IMR-90 (cell line): ENCODE data around the gene LMAN2. TPM values are rescaled to one million over a fixed set of nuclear protein-coding genes. Genes with fewer than 3 reads are reported as not detected.

Experiments
- ATAC-seq: fragments of 200-7000 bp; cut with Tn5 transposase; 2 replicates; pipeline ENCODE4 v1.9.1; 2020; ENCODE audit warnings: low read depth, mild to moderate bottlenecking, moderate library complexity
- BruUV-seq: library from RNA; stranded (reverse); fragments of 400-500 nt; replicated peaks from 2 replicates; lab custom pipeline; 2021; lab: Mats Ljungman, UMichigan
- CTCF ChIA-PET: fragments of 300-600 bp; formaldehyde crosslinking; extraction: SDS; loops from one replicate; lab custom pipeline; 2021; ENCODE audit warnings: antibody characterized with exemption; lab: Yijun Ruan, JAX
- POLR2A ChIA-PET: fragments of 300-600 bp; sonication (Branson Sonifier 250); formaldehyde crosslinking; loops from one replicate; lab custom pipeline; 2022; ENCODE audit warnings: antibody characterized with exemption; ENCODE audit not compliant: unreplicated experiment; lab: Charles Lee
- DNase-seq: peaks from one replicate; pipeline ENCODE4 v3.0.0; 2013
- H2AFZ ChIP-seq: replicated peaks from 2 replicates; pipeline ENCODE3; 2013; ENCODE audit warnings: low read length, mild to moderate bottlenecking; ENCODE audit not compliant: poor library complexity
- H2AK5ac ChIP-seq: 2 replicates; pipeline ENCODE4 v1.6.1; 2013; ENCODE audit warnings: low read depth, low read length, inconsistent platforms
- H2AK9ac ChIP-seq: replicated peaks from 2 replicates; pipeline ENCODE3; 2013; ENCODE audit warnings: mild to moderate bottlenecking, low read depth, low read length, moderate library complexity; ENCODE audit not compliant: poor library complexity
- H2BK120ac ChIP-seq: 2 replicates; pipeline ENCODE4 v1.6.1; 2013; ENCODE audit warnings: low read depth, low read length, inconsistent platforms
- H2BK15ac ChIP-seq: 3 replicates; pipeline ENCODE4 v1.6.1; 2013; ENCODE audit warnings: low read depth, low read length, inconsistent platforms
- H2BK20ac ChIP-seq: 2 replicates; pipeline ENCODE4 v1.6.1; 2013; ENCODE audit warnings: low read depth, mild to moderate bottlenecking, inconsistent platforms, low read length, moderate library complexity
- H2BK5ac ChIP-seq: 2 replicates; pipeline ENCODE4 v1.6.1; 2013; ENCODE audit warnings: mild to moderate bottlenecking, low read depth, low read length, inconsistent platforms; ENCODE audit not compliant: poor library complexity, severe bottlenecking
- H3K14ac ChIP-seq: replicated peaks from 2 replicates; pipeline ENCODE4 v1.6.1; 2013; ENCODE audit warnings: low read depth, low read length, inconsistent platforms
- H3K18ac ChIP-seq: 2 replicates; pipeline ENCODE4 v1.6.1; 2013; ENCODE audit warnings: low read depth, low read length, control low read depth
- H3K23ac ChIP-seq: 2 replicates; pipeline ENCODE4 v1.6.1; 2013; ENCODE audit warnings: low read depth, low read length, inconsistent platforms
- H3K27ac ChIP-seq: 2 replicates; pipeline ENCODE4 v1.5.1; 2013; ENCODE audit warnings: mild to moderate bottlenecking, control low read depth, low read length; ENCODE audit not compliant: insufficient read depth
- H3K27me3 ChIP-seq: 2 replicates; pipeline ENCODE4 v1.6.1; 2013; ENCODE audit warnings: low read length; ENCODE audit not compliant: control insufficient read depth, insufficient read depth
- H3K36me3 ChIP-seq: 2 replicates; pipeline ENCODE4 v1.6.1; 2013; ENCODE audit warnings: low read length, mixed read lengths; ENCODE audit not compliant: control insufficient read depth, insufficient read depth
- H3K4ac ChIP-seq: 2 replicates; pipeline ENCODE4 v1.6.1; 2013; ENCODE audit warnings: low read depth, low read length, inconsistent platforms
- H3K4me1 ChIP-seq: 2 replicates; pipeline ENCODE4 v1.6.1; 2013; ENCODE audit warnings: low read length, mixed read lengths; ENCODE audit not compliant: control insufficient read depth, insufficient read depth
- H3K4me2 ChIP-seq: 2 replicates; pipeline ENCODE4 v1.6.1; 2013; ENCODE audit warnings: low read depth, mild to moderate bottlenecking, control low read depth, low read length, moderate library complexity
- H3K4me3 ChIP-seq: 2 replicates; pipeline ENCODE4 v1.5.1; 2013; ENCODE audit warnings: low read depth, mild to moderate bottlenecking, control low read depth, low read length, moderate library complexity; ENCODE audit not compliant: insufficient read depth
- H3K56ac ChIP-seq: 2 replicates; pipeline ENCODE4 v1.6.1; 2013; ENCODE audit warnings: low read length, inconsistent platforms; ENCODE audit not compliant: insufficient read depth; ENCODE audit errors: extremely low read depth
- H3K79me1 ChIP-seq, 2 experiments: 2 replicates each; pipeline ENCODE4 v1.6.1; 2013; ENCODE audit warnings: low read length in 2 of 2, inconsistent platforms in 1 of 2, low read depth in 1 of 2
- H3K9ac ChIP-seq: 2 replicates; pipeline ENCODE4 v1.6.1; 2013; ENCODE audit warnings: low read depth, low read length, control low read depth
- H3K9me1 ChIP-seq: 2 replicates; pipeline ENCODE4 v1.6.1; 2013; ENCODE audit warnings: low read length, inconsistent platforms; ENCODE audit not compliant: insufficient read depth
- H3K9me3 ChIP-seq: 2 replicates; pipeline ENCODE4 v1.6.1; 2013; ENCODE audit warnings: low read length; ENCODE audit not compliant: control insufficient read depth, insufficient read depth
- H4K20me1 ChIP-seq: 2 replicates; pipeline ENCODE4 v1.6.1; 2013; ENCODE audit warnings: low read length, inconsistent platforms; ENCODE audit not compliant: insufficient read depth
- H4K5ac ChIP-seq: 2 replicates; pipeline ENCODE4 v1.6.1; 2013; ENCODE audit warnings: mild to moderate bottlenecking, low read depth, low read length, control low read depth
- H4K8ac ChIP-seq, 2 experiments: 2 replicates each; pipeline ENCODE4 v1.6.1; 2013; ENCODE audit warnings: low read depth in 2 of 2, low read length in 2 of 2, control low read depth in 1 of 2, inconsistent platforms in 1 of 2
- H4K91ac ChIP-seq: 2 replicates; pipeline ENCODE4 v1.6.1; 2013; ENCODE audit warnings: low read depth, low read length, inconsistent platforms; ENCODE audit not compliant: insufficient read depth
- CHD1 ChIP-seq: IDR thresholded peaks from 2 replicates; pipeline ENCODE4 v1.6.1; 2012; ENCODE audit warnings: low read depth, low read length, improper control_type of control experiment
- CTCF ChIP-seq: conservative IDR thresholded peaks from 2 replicates; pipeline ENCODE4 v1.5.1; 2012; ENCODE audit warnings: mild to moderate bottlenecking, low read depth, low read length, improper control_type of control experiment
- ELK1 ChIP-seq: fragments of 150-350 bp; IDR thresholded peaks from 2 replicates; pipeline ENCODE4 v1.6.1; 2016; ENCODE audit warnings: low read depth, mild to moderate bottlenecking, low read length, moderate library complexity, borderline replicate concordance
- FOS ChIP-seq: fragments of 150-350 bp; IDR thresholded peaks from 2 replicates; pipeline ENCODE4 v1.6.1; 2016; ENCODE audit warnings: low read depth, low read length
- MAZ ChIP-seq: IDR thresholded peaks from 2 replicates; pipeline ENCODE4 v1.6.1; 2012; ENCODE audit warnings: low read depth, mild to moderate bottlenecking, low read length, improper control_type of control experiment, moderate library complexity, borderline replicate concordance
- NFE2L2 ChIP-seq: fragments of 150-350 bp; IDR thresholded peaks from 2 replicates; pipeline ENCODE4 v1.6.1; 2016; ENCODE audit warnings: low read depth, mild to moderate bottlenecking, low read length
- RAD21 ChIP-seq: IDR thresholded peaks from 2 replicates; pipeline ENCODE4 v1.6.1; 2012; ENCODE audit warnings: low read length, improper control_type of control experiment
- SMC3 ChIP-seq: fragments of 150-350 bp; IDR thresholded peaks from 2 replicates; pipeline ENCODE4 v1.6.1; 2016; ENCODE audit warnings: low read depth, mild to moderate bottlenecking, antibody characterized with exemption, low read length, moderate library complexity
- WGBS, 2 experiments: methylation state at CpG; one replicate each; pipeline versions ENCODE4 v1.1.5 to v1.1.7; 2013; ENCODE audit warnings: missing lambda C conversion rate in 2 of 2; ENCODE audit not compliant: insufficient read length in 1 of 2; ENCODE audit errors: extremely low coverage in 2 of 2; 5-methylcytosine and 5-hydroxymethylcytosine counted together
- dilution Hi-C: fragments of 300-500 bp; cut with HindIII; formaldehyde crosslinking; loops from one replicate; pipeline ENCODE4 v1.14.3; 2018; ENCODE audit warnings: low sequenced_read_pairs; ENCODE audit not compliant: unreplicated experiment
- in situ Hi-C: fragments of 300-500 bp; cut with MboI; formaldehyde crosslinking; loops from 3 replicates; pipeline ENCODE4 v1.14.3; 2019; ENCODE audit warnings: low sequenced_read_pairs, inconsistent platforms, mixed read lengths
- intact Hi-C: fragments of 100-400 bp; cut with micrococcal nuclease; formaldehyde crosslinking; loops from 2 replicates; pipeline ENCODE4 v1.10.0; 2022
- polyA plus RNA-seq, 3 experiments: library from polyadenylated mRNA; depleted of rRNA; stranded (reverse); fragments of >200 nt; gene quantifications; 2 replicates each; pipeline ENCODE4 v1.2.3, GENCODE V29; 2012; ENCODE audit warnings: low replicate concordance in 1 of 3
- total RNA-seq: library from RNA; depleted of rRNA; stranded (reverse); fragments of >200 nt; gene quantifications from 2 replicates; pipeline ENCODE4 v1.2.3, GENCODE V29; 2012

Gene LMAN2
- total and polyA plus RNA-seq, 2 of the 4 experiments (the other 2 are of a cell fraction): 253 to 303 TPM

GRCh38 chr5:177310332-177310731 is 41.1 kb downstream of the LMAN2 start:
- ATAC-seq (no peak), DNase-seq (no peak)
- no peak overlapping the region for H3K4ac ChIP-seq
- no peak overlapping the region for H3K4me2 ChIP-seq
- BruUV-seq: no TSS peak
- no peak overlapping the region for H4K5ac ChIP-seq
- H2BK5ac ChIP-seq: no peak overlapping the region
- no peak overlapping the region for H3K23ac ChIP-seq
- no peak overlapping the region for H2BK20ac ChIP-seq
- H2AK5ac ChIP-seq: no peak overlapping the region; the same call in 1 of the 2 replicates
- no peak overlapping the region for H3K4me3 ChIP-seq
- no peak overlapping the region for H3K18ac ChIP-seq
- H3K9me3 ChIP-seq: no peaks in the 10 kb centered on the region
- H2BK15ac ChIP-seq: no peak overlapping the region
- no peak overlapping the region for H2AFZ ChIP-seq
- CTCF ChIA-PET: interaction anchor here (0.5 to 1.6 kb wide), 10 partner anchors 9 to 239 kb away, joined by 3 to 8 read pairs (median 4); no protein-coding TSS in a partner anchor
- peaks cover 9 to 62% of the 10 kb centered on the region in 2 experiments; a peak in 3 of 4 replicates for H3K79me1 ChIP-seq
- dilution Hi-C loops: no loop called here
- peaks cover 38% of the 10 kb centered on the region for H4K20me1 ChIP-seq
- no peak overlapping the region; the same call in 1 of the 2 replicates for H3K9ac ChIP-seq
- H3K36me3 ChIP-seq: peaks cover 15% of the 10 kb centered on the region
- in situ Hi-C loops: loop anchor here (5.0 kb wide), 1 partner anchor 137 kb away; the partner anchor contains the start of gene PRR7
- H3K27ac ChIP-seq: no peak overlapping the region
- POLR2A ChIA-PET: no interaction called here
- no peak overlapping the region for H3K14ac ChIP-seq
- no peak overlapping the region for H3K56ac ChIP-seq
- WGBS, 2 experiments: 92% methylated on average over 7 of the region's 13 CpGs; no CpG with 5 or more reads in 1 of the 2 experiments
- TF ChIP-seq RAD21: no peak
- TF ChIP-seq CTCF: no peak
- TF ChIP-seq FOS: no peak
- TF ChIP-seq SMC3: no peak
- no peak for TF ChIP-seq ELK1
- no peak for TF ChIP-seq CHD1
- TF ChIP-seq NFE2L2: no peak
- TF ChIP-seq MAZ: no peak
- H3K4me1 ChIP-seq: peaks cover 7% of the 10 kb centered on the region; the same call in 1 of the 2 replicates
- intact Hi-C loops: loop anchor here (2.0 kb wide), 2 partner anchors 146 to 190 kb away; no protein-coding TSS in a partner anchor
- 0 out of 2 replicates have a peak, but pooled peaks cover 6% of the 10 kb centered on the region for H3K9me1 ChIP-seq
- H3K27me3 ChIP-seq: no peaks in the 10 kb centered on the region
- no peak overlapping the region for H2BK120ac ChIP-seq
- H4K8ac ChIP-seq: no peak overlapping the region
- H4K91ac ChIP-seq: no peak overlapping the region
- H2AK9ac ChIP-seq: no peak overlapping the region
